Stimulated activated CD4-positive, alpha-beta T cell treated with anti-CD3 and anti-CD28 coated beads, Interleukin-4, amount 100 ng/mL, for 24 hours (primary cell): ENCODE measurements around the gene LGI2.
"Not testable (repeated sequence)": the region's sequence is repeated elsewhere in the genome, so short reads cannot be mapped to it uniquely, and the experiment has no call there.

Experiments
- DNase-seq: peaks from one replicate; pipeline ENCODE4 v3.0.0-alpha.2; 2020

LGI2 gene

GRCh38 chr4:25030277-25031076 is at the start of gene LGI2:
TSS of gene LGI2 (minus strand) at chr4:25030946. CDS start at chr4:25030693, 253 bp downstream.
- no peak for DNase-seq

GRCh38 chr4:25078523-25078922 is 47.8 kb upstream of the LGI2 start:
- no peak for DNase-seq

DNA sequence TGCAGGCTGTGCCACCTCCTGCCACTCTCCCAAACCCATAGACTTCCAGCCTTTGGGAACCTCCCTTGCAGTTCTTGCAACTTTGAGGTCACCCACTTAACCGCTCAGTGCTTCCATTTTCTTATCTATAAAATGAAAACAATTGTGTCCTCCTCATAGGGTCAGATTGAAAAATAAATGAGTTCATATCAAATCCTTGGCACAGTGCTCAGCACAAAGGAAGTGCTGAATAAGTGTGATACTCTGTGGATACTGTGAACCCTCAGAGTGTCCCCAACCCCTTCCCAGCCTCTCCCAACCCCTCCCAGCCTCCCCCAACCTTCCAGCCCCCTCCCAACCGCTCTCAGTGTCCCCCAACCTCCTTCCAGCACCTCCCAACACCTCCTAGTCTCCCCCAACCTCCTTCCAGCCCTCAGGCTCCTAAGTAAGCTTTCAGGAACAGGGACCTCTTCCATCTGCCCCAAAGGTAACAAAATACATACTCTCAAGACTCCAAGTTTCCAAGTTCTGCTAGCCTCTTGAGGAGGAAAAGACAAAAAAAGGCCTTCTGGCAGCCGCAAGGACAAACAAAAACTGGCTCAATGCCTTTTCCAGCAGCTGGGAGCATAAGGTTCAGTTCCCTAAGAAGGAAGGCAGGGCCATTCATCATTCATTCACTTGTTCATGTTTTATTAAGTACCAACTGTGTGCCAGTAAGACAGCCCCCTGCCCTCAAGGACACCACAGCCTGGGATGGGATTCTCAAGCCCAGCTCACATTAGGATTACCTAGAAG is 46.1 kb upstream of the LGI2 start:
- no peak for DNase-seq

DNA sequence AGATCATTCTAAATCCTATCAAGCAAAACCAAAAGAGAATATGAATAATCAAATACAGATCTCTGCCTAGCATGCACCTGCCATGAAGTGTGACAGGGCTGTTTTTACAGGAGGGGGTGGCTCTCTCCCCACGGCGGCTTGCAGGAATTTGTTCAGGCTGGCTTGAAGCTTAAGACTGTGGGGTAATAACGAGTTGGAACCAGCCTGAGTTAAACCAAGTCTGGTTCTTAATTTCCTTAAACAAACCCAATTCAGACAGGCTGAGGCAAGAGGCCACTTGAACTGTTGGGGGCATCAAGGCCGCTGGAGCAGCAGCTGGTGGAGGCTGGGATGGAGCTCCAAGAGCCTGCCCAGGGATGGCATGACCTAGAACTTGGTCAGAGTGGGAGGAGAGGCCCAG is 45.1 kb upstream of the LGI2 start:
- DNase-seq, result no peak

- DNase-seq, result no peak
Observed at GRCh38 chr4:25075129-25075528, 44.4 kb upstream of the LGI2 start.

GRCh38 chr4:25070545-25070944 is 39.8 kb upstream of the LGI2 start:
- DNase-seq, result no peak

DNA sequence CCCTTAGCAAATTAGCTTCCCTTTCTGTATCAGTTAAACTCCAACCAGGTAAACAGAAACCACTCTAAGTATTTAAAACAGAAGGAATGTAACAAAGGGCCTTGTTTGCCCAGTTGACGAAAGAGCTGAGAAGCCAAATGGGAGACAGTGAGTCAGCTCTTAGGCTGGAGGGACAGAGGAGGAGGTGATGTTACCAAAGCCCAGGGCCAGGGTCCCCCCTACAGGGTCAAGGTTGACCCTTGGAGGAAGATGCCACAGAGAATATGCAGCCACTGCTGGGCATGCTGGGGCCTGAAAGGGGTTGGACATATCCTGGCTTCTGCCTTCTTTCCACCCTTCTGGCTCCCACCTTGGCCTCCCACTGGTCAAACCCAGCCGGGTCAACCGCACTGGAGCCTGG is 38.3 kb upstream of the LGI2 start:
- DNase-seq, result no peak

DNA sequence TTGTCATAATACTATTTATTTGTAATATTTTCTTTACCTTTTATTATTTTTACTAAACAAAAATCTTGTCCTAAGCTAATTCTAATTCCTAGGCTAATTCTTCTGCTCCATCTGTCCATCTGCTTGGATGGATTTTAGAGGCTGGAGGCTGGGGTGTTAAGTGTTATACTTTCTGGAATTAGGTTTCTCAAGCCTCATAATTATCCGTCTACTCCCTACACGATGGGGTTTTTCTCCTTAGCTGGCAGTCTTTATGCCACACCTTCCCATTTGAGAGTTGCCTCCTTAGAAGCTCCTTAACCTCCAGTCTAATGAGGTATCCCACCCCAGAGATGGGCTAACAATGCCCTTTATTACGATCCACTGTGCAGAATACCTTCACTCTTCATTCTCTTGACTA is 37.6 kb upstream of the LGI2 start:
- no peak for DNase-seq

DNA sequence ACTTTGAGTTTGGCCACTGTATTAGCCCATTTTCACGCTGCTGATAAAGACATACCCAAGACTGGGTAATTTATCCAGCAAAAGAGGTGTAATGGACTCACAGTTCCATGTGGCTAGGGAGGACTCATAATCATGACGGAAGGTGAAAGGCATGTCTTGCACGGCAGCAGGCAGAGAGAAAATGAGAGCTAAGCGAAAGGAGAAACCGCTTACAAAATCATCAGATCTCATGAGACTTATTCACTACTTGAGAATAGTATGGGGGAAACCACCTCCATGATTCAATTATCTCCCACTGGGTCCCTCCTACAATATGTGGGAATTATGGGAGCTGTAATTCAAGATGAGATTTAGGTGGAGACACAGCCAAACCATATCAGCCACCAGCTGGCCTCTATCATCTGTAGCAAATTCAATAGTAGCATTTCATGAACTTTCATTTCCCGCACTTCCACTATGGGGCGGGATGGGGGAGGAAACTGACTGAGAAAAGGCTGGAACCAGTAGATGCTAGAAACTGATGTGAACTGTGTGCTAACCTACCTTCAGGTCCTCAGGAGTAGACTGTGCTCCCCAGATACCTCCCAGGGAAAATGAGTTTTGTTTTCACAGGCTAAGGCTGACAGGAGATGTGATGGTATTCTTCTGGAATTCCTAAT is 35.3 kb upstream of the LGI2 start:
- no peak for DNase-seq

GRCh38 chr4:25065431-25065858 is 34.7 kb upstream of the LGI2 start:
- no peak for DNase-seq

- DNase-seq, result not testable (repeated sequence)
Observed at GRCh38 chr4:25064447-25064846, 33.7 kb upstream of the LGI2 start.

DNA sequence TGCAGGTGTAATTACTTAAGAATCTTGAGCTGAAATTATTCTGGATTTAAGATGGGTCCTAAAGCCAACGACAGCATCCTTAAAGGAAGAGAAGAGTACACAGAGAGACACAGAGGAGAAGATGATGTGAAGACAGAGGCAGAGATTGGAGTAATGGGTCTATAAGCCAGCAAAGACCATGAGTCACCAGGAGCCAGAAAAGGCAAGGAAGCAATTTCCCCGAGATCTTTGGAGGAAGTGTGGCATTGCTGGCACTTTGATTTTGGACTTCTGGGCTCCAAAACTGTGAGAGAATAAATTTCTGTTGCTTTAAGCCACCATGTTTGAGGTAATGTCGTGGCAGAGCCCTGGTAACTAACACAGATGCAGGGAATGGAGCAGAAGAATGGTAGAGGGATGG is 32.4 kb upstream of the LGI2 start:
- DNase-seq, result no peak

DNA sequence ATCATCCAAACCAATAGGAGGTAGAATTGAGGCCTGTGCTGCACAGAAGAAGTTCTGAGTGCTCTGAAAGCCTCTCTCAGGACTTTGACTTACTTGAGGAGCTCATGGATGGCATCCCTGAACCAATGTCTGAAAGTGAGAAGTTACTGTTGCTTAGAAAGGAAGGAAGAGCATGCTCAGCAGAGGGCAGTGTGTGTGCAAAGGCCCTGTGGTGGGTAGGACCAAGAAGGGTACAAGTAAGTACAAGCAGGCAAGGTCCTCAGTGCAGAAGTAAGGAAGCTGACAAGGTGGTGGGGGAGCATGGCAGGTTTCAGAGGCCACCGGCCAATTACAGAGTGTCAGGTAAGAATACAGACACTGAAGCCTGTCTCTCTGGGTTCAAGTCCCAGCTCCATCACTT is 31.4 kb upstream of the LGI2 start:
- DNase-seq, result no peak

DNA sequence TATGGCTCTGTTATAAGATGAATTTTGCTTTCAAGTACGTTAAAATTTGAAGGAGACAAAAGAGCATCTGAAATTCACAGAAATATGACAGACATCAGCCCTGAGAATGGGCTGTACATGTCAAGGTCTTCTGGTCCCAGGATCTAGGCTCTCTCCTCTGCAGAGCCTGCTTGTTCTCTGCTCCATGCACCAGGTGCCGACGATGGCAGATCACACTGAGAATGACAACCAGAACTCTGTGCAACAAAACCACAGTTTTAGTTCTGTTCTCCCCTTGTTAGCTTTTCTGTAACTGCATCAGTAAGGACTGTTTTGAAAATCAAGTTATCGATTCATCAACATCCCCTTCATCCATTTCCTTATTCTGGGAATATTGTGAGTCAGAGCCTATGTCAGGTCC is 30.9 kb upstream of the LGI2 start:
- DNase-seq, result no peak

- no peak for DNase-seq
Observed at GRCh38 chr4:25060963-25061340, 30.2 kb upstream of the LGI2 start.

- no peak for DNase-seq
Observed at GRCh38 chr4:25060241-25060962, 29.7 kb upstream of the LGI2 start.

DNA sequence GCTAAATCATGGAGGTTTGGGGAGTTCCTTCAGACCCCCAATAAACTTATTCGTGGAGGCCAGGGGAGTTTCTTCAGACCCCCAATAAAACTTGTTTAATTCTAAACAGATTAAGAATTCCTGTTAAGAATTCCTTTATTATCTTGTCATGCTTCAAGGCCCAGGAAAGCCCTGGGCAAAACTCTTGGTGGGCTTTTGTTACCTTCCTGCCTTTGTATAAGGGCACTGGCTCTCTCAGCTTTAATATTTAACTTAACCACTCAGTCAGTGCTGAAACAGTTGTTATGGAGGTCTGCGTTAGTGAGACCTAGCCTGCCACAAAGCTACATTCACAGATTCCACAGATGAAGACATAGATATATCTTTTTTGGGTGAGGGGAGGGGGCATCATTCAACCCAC is 29.0 kb upstream of the LGI2 start:
- no peak for DNase-seq

GRCh38 chr4:25058796-25059195 is 28.1 kb upstream of the LGI2 start:
- DNase-seq, result no peak

DNA sequence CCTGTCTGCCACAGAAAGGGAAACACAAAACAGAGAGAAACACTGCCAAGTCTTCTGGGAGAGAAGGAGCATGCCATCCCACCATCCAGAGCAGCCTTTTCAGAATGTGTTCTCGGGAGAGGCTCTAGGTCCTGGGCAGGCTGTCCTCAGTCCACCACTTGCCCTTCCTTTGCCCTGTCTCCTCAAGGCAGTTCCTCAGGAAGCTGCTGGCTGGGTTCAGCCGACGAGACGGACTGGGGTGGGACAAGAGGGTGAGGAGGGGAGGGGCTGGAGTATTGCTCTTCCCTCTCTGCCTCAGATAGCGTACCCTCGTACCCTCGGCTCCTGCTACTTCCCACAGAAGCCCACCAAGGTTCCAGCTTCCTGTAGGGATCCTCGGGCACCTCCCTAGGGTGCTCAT is 26.6 kb upstream of the LGI2 start:
- no peak for DNase-seq

DNA sequence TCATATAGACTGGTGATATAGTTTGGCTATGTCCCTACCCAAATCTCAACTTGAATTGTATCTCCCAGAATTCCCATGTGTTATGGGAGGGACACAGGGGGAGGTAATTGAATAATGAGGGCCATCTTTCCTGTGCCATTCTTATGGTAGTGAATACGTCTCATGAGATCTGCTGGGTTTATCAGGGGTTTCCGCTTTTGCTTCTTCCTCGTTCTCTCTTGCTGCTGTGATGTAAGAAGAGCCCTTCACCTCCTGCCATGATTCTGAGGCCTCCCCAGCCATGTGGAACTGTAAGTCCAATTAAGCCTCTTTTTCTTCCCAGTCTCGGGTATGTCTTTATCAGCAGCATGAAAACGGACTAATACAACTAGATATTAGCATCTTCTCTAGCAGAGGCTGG is 21.3 kb upstream of the LGI2 start:
- DNase-seq, result not testable (repeated sequence)

GRCh38 chr4:25051534-25051933 is 20.8 kb upstream of the LGI2 start:
- no peak for DNase-seq

- DNase-seq, result no peak
Observed at GRCh38 chr4:25050370-25051078, 19.8 kb upstream of the LGI2 start.

DNA sequence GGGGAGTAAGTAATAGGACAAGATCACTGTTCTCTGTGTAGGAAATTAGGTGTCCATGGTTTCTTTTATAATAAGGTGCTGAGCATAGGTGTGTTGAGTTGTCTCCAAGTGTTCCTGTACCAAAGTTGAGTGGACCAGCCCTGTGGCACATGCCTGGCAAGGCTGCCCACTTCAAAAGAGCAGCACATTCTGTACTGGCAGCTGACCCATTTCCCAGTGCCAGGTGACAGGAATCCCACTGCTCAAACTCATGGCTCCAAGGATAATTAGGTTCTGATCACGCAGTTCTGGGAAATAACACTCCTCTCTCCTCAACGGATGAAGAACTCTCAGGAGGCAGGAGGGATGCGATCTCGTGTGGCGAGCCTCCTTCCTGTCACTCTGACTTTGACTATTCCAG is 12.8 kb upstream of the LGI2 start:
- no peak for DNase-seq
